Common myeloid progenitor, CD34-positive (primary cell): ENCODE results near the gene PRSS2.
"Not testable (repeated sequence)": the region's sequence is repeated elsewhere in the genome, so short reads cannot be mapped to it uniquely, and the experiment has no call there.

ENCODE experiments used
- CTCF ChIA-PET: fragments of 350-600 bp; sonication (Branson Sonifier 250); formaldehyde crosslinking; loops from one replicate; lab custom pipeline; 2021; ENCODE audit warnings: antibody characterized with exemption; lab: Charles Lee
- POLR2A ChIA-PET: fragments of 350-600 bp; sonication (Branson Sonifier 250); formaldehyde crosslinking; loops from one replicate; lab custom pipeline; 2021; ENCODE audit warnings: antibody characterized with exemption; lab: Charles Lee
- DNase-seq, 3 donors: peaks; one replicate each; pipeline versions ENCODE4 v3.0.0 to v3.0.0-alpha.2; 2013
- H3K27ac ChIP-seq, 2 experiments: 1 replicate in 1 of 2; 2 replicates in 1 of 2; pipeline ENCODE4 v1.7.0; 2013; ENCODE audit warnings: inconsistent platforms in 2 of 2, low read length in 2 of 2, mild to moderate bottlenecking in 2 of 2, low read depth in 1 of 2, moderate library complexity in 1 of 2; ENCODE audit not compliant: severe bottlenecking in 2 of 2, insufficient read depth in 1 of 2, poor library complexity in 1 of 2
- H3K27me3 ChIP-seq, 5 experiments: replicated peaks in 2 of 5; 1 replicate in 3 of 5; 2 replicates in 2 of 5; pipeline versions ENCODE4 v1.6.1 to v1.7.0; 2013; ENCODE audit warnings: low read length in 4 of 5, mild to moderate bottlenecking in 2 of 5, moderate library complexity in 2 of 5, inconsistent platforms in 1 of 5; ENCODE audit not compliant: insufficient read depth in 5 of 5, control insufficient read depth in 4 of 5
- H3K36me3 ChIP-seq, 4 experiments: 1 replicate in 2 of 4; 2 replicates in 2 of 4; pipeline versions ENCODE4 v1.6.1 to v1.7.0; 2013; ENCODE audit warnings: low read length in 3 of 4, control low read depth in 1 of 4, mild to moderate bottlenecking in 1 of 4; ENCODE audit not compliant: control insufficient read depth in 4 of 4, insufficient read depth in 4 of 4
- H3K4me1 ChIP-seq, 4 experiments: 1 replicate in 3 of 4; 2 replicates in 1 of 4; pipeline versions ENCODE4 v1.6.1 to v1.7.1; 2013; ENCODE audit warnings: low read length in 3 of 4, mild to moderate bottlenecking in 3 of 4, control low read depth in 1 of 4, inconsistent platforms in 1 of 4, moderate library complexity in 1 of 4; ENCODE audit not compliant: control insufficient read depth in 4 of 4, insufficient read depth in 4 of 4; ENCODE audit errors: control extremely low read depth in 1 of 4
- H3K4me3 ChIP-seq, 7 experiments: 1 replicate in 4 of 7; 2 replicates in 3 of 7; pipeline versions ENCODE4 v1.5.1 to v1.7.0; 2013; ENCODE audit warnings: mild to moderate bottlenecking in 7 of 7, low read length in 6 of 7, moderate library complexity in 6 of 7, inconsistent platforms in 2 of 7, low read depth in 2 of 7, control low read depth in 1 of 7; ENCODE audit not compliant: insufficient read depth in 4 of 7, control insufficient read depth in 1 of 7; ENCODE audit errors: extremely low read depth in 1 of 7
- H3K9me3 ChIP-seq, 5 experiments: 1 replicate in 4 of 5; 2 replicates in 1 of 5; pipeline versions ENCODE4 v1.6.1 to v1.7.1; 2013; ENCODE audit warnings: low read length in 4 of 5, mild to moderate bottlenecking in 2 of 5, inconsistent platforms in 1 of 5, low read depth in 1 of 5, moderate library complexity in 1 of 5; ENCODE audit not compliant: control insufficient read depth in 4 of 5, insufficient read depth in 2 of 5; ENCODE audit errors: control extremely low read depth in 1 of 5
- WGBS: methylation state at CpG from one replicate; pipeline ENCODE4 v1.1.5; 2013; ENCODE audit not compliant: insufficient coverage; 5-methylcytosine and 5-hydroxymethylcytosine counted together

PRSS2 gene

GRCh38 chr7:142750321-142750938 is 20.3 kb upstream of the PRSS2 start:
- Histone ChIP-seq H3K27ac (no peak overlapping the region), H3K36me3 (no peaks in the 10 kb centered on the region), H3K4me1 (peaks cover 0 to 11% (median 7%) of the 10 kb centered on the region in 4 experiments), H3K9me3 (no peaks in the 10 kb centered on the region), H3K4me3 (no peak overlapping the region), H3K27me3 (no peaks in the 10 kb centered on the region)
- DNase-seq = no peak
- CTCF ChIA-PET = interaction anchor here (0.7 to 2.2 kb wide), 8 partner anchors 9 to 36 kb away, joined by 3 to 9 read pairs (median 4); partner anchors contain the start of gene PRSS2
- POLR2A ChIA-PET = no interaction called here
- 93% methylated on average over 9 of the region's 9 CpGs for WGBS

GRCh38 chr7:142751526-142752175 is 19.1 kb upstream of the PRSS2 start:
- H3K9me3 ChIP-seq, H3K4me3 ChIP-seq, H3K27me3 ChIP-seq, POLR2A ChIA-PET, H3K4me1 ChIP-seq, H3K36me3 ChIP-seq, DNase-seq, H3K27ac ChIP-seq: not testable (repeated sequence)
- CTCF ChIA-PET = interaction anchor here (1.1 kb wide), 1 partner anchor 19 kb away, joined by 3 read pairs; the partner anchor contains the start of gene PRSS2
- WGBS = 95% methylated on average over 13 of the region's 14 CpGs

GRCh38 chr7:142752376-142753225 is 18.2 kb upstream of the PRSS2 start:
- CTCF ChIA-PET = interaction anchor here (0.9 kb wide), 1 partner anchor 22 kb away, joined by 3 read pairs; no protein-coding TSS in a partner anchor
- H3K9me3 ChIP-seq = no peaks in the 10 kb centered on the region
- WGBS = 80% methylated on average over 1 of the region's 3 CpGs
- DNase-seq = no peak
- H3K4me1 ChIP-seq = no peaks in the 10 kb centered on the region
- no peaks in the 10 kb centered on the region for H3K36me3 ChIP-seq
- H3K4me3 ChIP-seq = no peak overlapping the region
- H3K27me3 ChIP-seq = no peaks in the 10 kb centered on the region
- H3K27ac ChIP-seq = no peak overlapping the region
- POLR2A ChIA-PET = no interaction called here

GRCh38 chr7:142753366-142753765 is 17.4 kb upstream of the PRSS2 start:
- ChIA-PET CTCF (interaction anchor here (0.9 kb wide), 1 partner anchor 21 kb away, joined by 3 read pairs; no protein-coding TSS in a partner anchor), POLR2A (no interaction called here)
- Histone ChIP-seq H3K9me3 (no peaks in the 10 kb centered on the region), H3K36me3 (no peaks in the 10 kb centered on the region), H3K27me3 (no peaks in the 10 kb centered on the region), H3K27ac (no peak overlapping the region), H3K4me1 (no peaks in the 10 kb centered on the region), H3K4me3 (no peak overlapping the region)
- WGBS = 80% methylated on average over 7 of the region's 8 CpGs
- DNase-seq = no peak

- H3K9me3 ChIP-seq, POLR2A ChIA-PET, CTCF ChIA-PET, H3K27me3 ChIP-seq, DNase-seq, H3K4me1 ChIP-seq, H3K27ac ChIP-seq, H3K36me3 ChIP-seq, H3K4me3 ChIP-seq: not testable (repeated sequence)
- WGBS = 90% methylated on average over 4 of the region's 5 CpGs
These were observed 16.8 kb upstream of the PRSS2 start for GRCh38 chr7:142753925-142754491.

GRCh38 chr7:142754681-142755575 is 15.8 kb upstream of the PRSS2 start:
- H3K9me3 ChIP-seq = no peaks in the 10 kb centered on the region
- CTCF ChIA-PET = no interaction called here
- H3K27me3 ChIP-seq = no peaks in the 10 kb centered on the region
- no peaks in the 10 kb centered on the region for H3K36me3 ChIP-seq
- DNase-seq = no peak
- no peaks in the 10 kb centered on the region for H3K4me1 ChIP-seq
- H3K4me3 ChIP-seq = no peak overlapping the region
- H3K27ac ChIP-seq = no peak overlapping the region
- POLR2A ChIA-PET = no interaction called here
- WGBS = 84% methylated on average over 5 of the region's 10 CpGs
